HCT116 (cell line): Measurements from ENCODE around the gene TET3. TPM values are rescaled to one million over a fixed set of nuclear protein-coding genes. Genes with fewer than 3 reads are reported as not detected.

Experiments used
- ATAC-seq: fragments of 200-7000 bp; cut with Tn5 transposase; 2 replicates; pipeline ENCODE4 v1.9.1; 2020; ENCODE audit warnings: mild to moderate bottlenecking, moderate library complexity
- BruUV-seq: library from RNA; stranded (reverse); fragments of 400-500 nt; replicated peaks from 2 replicates; lab custom pipeline; 2021; lab: Mats Ljungman, UMichigan
- CTCF ChIA-PET: fragments of 300-600 bp; sonication (Branson Sonifier 250); formaldehyde crosslinking; loops from one replicate; lab custom pipeline; 2021; ENCODE audit warnings: antibody characterized with exemption; lab: Charles Lee
- POLR2A ChIA-PET: fragments of 300-600, 350-600 bp; sonication (Branson Sonifier 250); formaldehyde crosslinking; loops from one replicate; lab custom pipeline; 2021; ENCODE audit warnings: antibody characterized with exemption; lab: Charles Lee
- RAD21 ChIA-PET, 2 experiments: fragments of 300-600 bp; sonication (Branson Sonifier 250); formaldehyde crosslinking; loops; one replicate each; lab custom pipeline; 2023; ENCODE audit warnings: low total read pairs in 2 of 2; ENCODE audit not compliant: uncharacterized antibody in 2 of 2, unreplicated experiment in 2 of 2, low non-redundant PET in 1 of 2; lab: Charles Lee
- DNase-seq: peaks from one replicate; pipeline ENCODE4 v3.0.0-alpha.2; 2010; ENCODE audit warnings: low read depth, low spot score
- H2AFZ ChIP-seq: fragments of 200-600 bp; shearing (Covaris generic), sonication (generic); 2 replicates; pipeline ENCODE4 v1.6.1; 2017; ENCODE audit warnings: low read depth, mixed run types, mixed read lengths, antibody characterized with exemption, low read length; ENCODE audit not compliant: poor library complexity, severe bottlenecking
- H3K27ac ChIP-seq: 2 replicates; pipeline ENCODE4 v1.5.1; 2012; ENCODE audit warnings: low read depth, low read length
- H3K27me3 ChIP-seq: fragments of 200-600 bp; sonication (generic); 2 replicates; pipeline ENCODE4 v1.6.1; 2016; ENCODE audit warnings: mixed run types, low read length, mixed read lengths; ENCODE audit not compliant: insufficient read depth
- H3K36me3 ChIP-seq, 2 experiments: fragments of 200-500 bp in 1 of 2; fragments of 200-600 bp in 1 of 2; sonication (Bioruptor generic) in 1 of 2; sonication (generic) in 1 of 2; 2 replicates each; pipeline versions ENCODE4 v1.5.1 to v1.6.1; 2014 to 2016; ENCODE audit warnings: low read length in 2 of 2, inconsistent platforms in 1 of 2, mixed read lengths in 1 of 2, mixed run types in 1 of 2; ENCODE audit not compliant: insufficient read depth in 2 of 2, control insufficient read depth in 1 of 2
- H3K4me1 ChIP-seq, 2 experiments: fragments of 200-600 bp in 1 of 2; sonication (generic) in 1 of 2; 2 replicates each; pipeline versions ENCODE4 v1.5.1 to v1.6.1; 2012 to 2017; ENCODE audit warnings: low read length in 2 of 2, inconsistent platforms in 1 of 2, mild to moderate bottlenecking in 1 of 2, mixed read lengths in 1 of 2, mixed run types in 1 of 2, moderate library complexity in 1 of 2; ENCODE audit not compliant: insufficient read depth in 2 of 2, control insufficient read depth in 1 of 2
- H3K4me2 ChIP-seq: fragments of 200-600 bp; sonication (generic); 2 replicates; pipeline ENCODE4 v1.6.1; 2017; ENCODE audit warnings: mixed run types, low read length, mixed read lengths
- H3K4me3 ChIP-seq, 2 experiments: fragments of 200-600 bp in 1 of 2; sonication (generic) in 1 of 2; replicated peaks in 1 of 2; 2 replicates each; pipeline ENCODE4 v1.5.1; 2011 to 2016; ENCODE audit warnings: low read length in 2 of 2, control low read depth in 1 of 2, low read depth in 1 of 2, mild to moderate bottlenecking in 1 of 2, mixed read lengths in 1 of 2, mixed run types in 1 of 2
- H3K79me2 ChIP-seq: fragments of 200-600 bp; sonication (generic); 2 replicates; pipeline ENCODE4 v1.6.1; 2017; ENCODE audit warnings: mild to moderate bottlenecking, mixed run types, low read length, moderate library complexity, mixed read lengths; ENCODE audit not compliant: insufficient read depth
- H3K9ac ChIP-seq: fragments of 200-600 bp; sonication (generic); 2 replicates; pipeline ENCODE4 v1.6.1; 2016; ENCODE audit warnings: low read length, mixed read lengths
- H3K9me2 ChIP-seq: fragments of 200-600 bp; sonication (generic), shearing (Covaris generic); 2 replicates; pipeline ENCODE4 v1.6.1; 2017; ENCODE audit warnings: mixed run types, mild to moderate bottlenecking, moderate library complexity; ENCODE audit not compliant: insufficient read depth
- H3K9me3 ChIP-seq, 2 experiments: fragments of 200-500 bp in 1 of 2; fragments of 200-600 bp in 1 of 2; sonication (Bioruptor generic) in 1 of 2; sonication (generic) in 1 of 2; 2 replicates each; pipeline ENCODE4 v1.6.1; 2014 to 2017; ENCODE audit warnings: low read length in 2 of 2, mixed read lengths in 2 of 2, inconsistent platforms in 1 of 2, low read depth in 1 of 2, mild to moderate bottlenecking in 1 of 2, mixed run types in 1 of 2, moderate library complexity in 1 of 2; ENCODE audit not compliant: control insufficient read depth in 1 of 2, insufficient read depth in 1 of 2
- H4K20me1 ChIP-seq: fragments of 200-600 bp; sonication (generic), shearing (Covaris generic); 2 replicates; pipeline ENCODE4 v1.6.1; 2017; ENCODE audit warnings: mixed run types, mild to moderate bottlenecking, moderate library complexity; ENCODE audit not compliant: insufficient read depth
- CBX3 ChIP-seq: IDR thresholded peaks from 2 replicates; pipeline ENCODE4 v1.6.1; 2012; ENCODE audit warnings: low read depth
- CEBPB ChIP-seq: IDR thresholded peaks from 2 replicates; pipeline ENCODE4 v1.6.1; 2012; ENCODE audit warnings: low read depth
- EGR1 ChIP-seq: IDR thresholded peaks from 2 replicates; pipeline ENCODE4 v1.6.1; 2012; ENCODE audit warnings: low read depth
- ELF1 ChIP-seq: IDR thresholded peaks from 2 replicates; pipeline ENCODE4 v1.6.1; 2012; ENCODE audit warnings: low read depth, borderline replicate concordance
- EZH2phosphoT487 ChIP-seq: fragments of 200-600 bp; IDR thresholded peaks from 2 replicates; pipeline ENCODE4 v1.6.1; 2018; ENCODE audit warnings: antibody characterized with exemption, borderline replicate concordance
- FOSL1 ChIP-seq: IDR thresholded peaks from 2 replicates; pipeline ENCODE4 v1.6.1; 2012; ENCODE audit warnings: low read depth
- JUND ChIP-seq: IDR thresholded peaks from 2 replicates; pipeline ENCODE4 v1.6.1; 2012
- POLR2A ChIP-seq: IDR thresholded peaks from 2 replicates; pipeline ENCODE4 v1.7.0; 2011; ENCODE audit warnings: borderline replicate concordance; ENCODE audit not compliant: insufficient read depth, insufficient read length; ENCODE audit errors: extremely low read depth
- POLR2AphosphoS5 ChIP-seq: IDR thresholded peaks from 2 replicates; pipeline ENCODE4 v1.6.1; 2011; ENCODE audit warnings: mild to moderate bottlenecking, low read depth, low read length, moderate library complexity
- RAD21 ChIP-seq: IDR thresholded peaks from 2 replicates; pipeline ENCODE4 v1.6.1; 2012; ENCODE audit warnings: low read depth, mild to moderate bottlenecking
- SIN3A ChIP-seq: IDR thresholded peaks from 2 replicates; pipeline ENCODE4 v1.6.1; 2012; ENCODE audit warnings: low read depth
- TCF7L2 ChIP-seq: IDR thresholded peaks from 2 replicates; pipeline ENCODE4 v1.7.0; 2011; ENCODE audit warnings: borderline replicate concordance, inconsistent platforms; ENCODE audit not compliant: insufficient read depth, insufficient read length; ENCODE audit errors: extremely low read depth
- ZFX ChIP-seq: fragments of 450-650 bp; IDR thresholded peaks from 2 replicates; pipeline ENCODE4 v1.6.1; 2017
- ZNF274 ChIP-seq: fragments of 200-500 bp; sonication (Bioruptor generic); IDR thresholded peaks from 2 replicates; pipeline ENCODE4 v1.6.1; 2014; ENCODE audit warnings: mild to moderate bottlenecking, low read depth, low read length, inconsistent platforms
- intact Hi-C: fragments of 100-400 bp; cut with micrococcal nuclease; formaldehyde crosslinking; loops from 2 replicates; pipeline ENCODE4 v1.10.0; 2022
- total RNA-seq: library from RNA; stranded (reverse); gene quantifications from one replicate; pipeline ENCODE4 v1.2.1, GENCODE V29; 2021; ENCODE audit not compliant: unreplicated experiment
- TF ChIP-seq, protein P1 (sequence below): IDR thresholded peaks from 2 replicates; pipeline ENCODE4 v1.6.1; 2012; ENCODE audit warnings: low read depth
- TF ChIP-seq, protein P2 (sequence below): IDR thresholded peaks from 2 replicates; pipeline ENCODE4 v1.6.1; 2011; ENCODE audit warnings: mild to moderate bottlenecking, low read length, moderate library complexity; ENCODE audit not compliant: insufficient replicate concordance; ENCODE audit errors: extremely low read depth
- TF ChIP-seq, protein P3 (sequence below), 3 experiments: fragments of 200-600 bp in 1 of 3; sonication (generic) in 1 of 3; IDR thresholded peaks in 2 of 3; conservative IDR thresholded peaks in 1 of 3; 2 replicates each; pipeline ENCODE4 v1.5.1; 2012 to 2017; ENCODE audit warnings: low read depth in 2 of 3, low read length in 2 of 3, antibody characterized with exemption in 1 of 3, borderline replicate concordance in 1 of 3, control low read depth in 1 of 3, mild to moderate bottlenecking in 1 of 3, mixed read lengths in 1 of 3, mixed run types in 1 of 3, moderate library complexity in 1 of 3; ENCODE audit not compliant: insufficient read depth in 1 of 3
- TF ChIP-seq, protein P4 (sequence below): IDR thresholded peaks from 2 replicates; pipeline ENCODE4 v1.6.1; 2012

Gene TET3
- total RNA-seq, 1 experiment from 2014 or later = 15.4 TPM

DNA sequence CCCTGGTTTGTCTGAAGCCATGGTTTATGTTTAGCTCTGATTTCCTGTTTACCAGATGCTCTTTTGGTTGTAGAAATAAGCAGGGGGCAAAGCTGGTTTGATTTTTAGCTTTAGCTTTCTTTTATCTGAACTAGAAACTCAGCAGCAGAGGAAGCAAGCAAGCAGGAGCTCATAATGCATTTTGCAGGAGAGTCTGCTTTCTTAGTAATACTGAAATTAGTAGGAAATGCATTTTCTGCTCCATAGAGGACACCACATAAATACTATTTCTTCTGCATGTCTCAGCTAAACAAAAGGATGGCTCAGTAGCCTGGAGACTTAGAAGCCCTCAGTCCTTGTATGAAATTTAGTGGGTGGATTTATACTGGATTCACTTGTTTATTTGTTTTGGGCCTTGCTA lies 34.9 kb upstream of the TET3 start:
- Histone ChIP-seq H3K36me3 (peaks cover 49 to 57% of the 10 kb centered on the region in 2 experiments), H3K4me2 (no peak overlapping the region), H4K20me1 (0 out of 2 replicates have a peak, but pooled peaks cover 4% of the 10 kb centered on the region), H3K4me3 (no peak overlapping the region), H3K9ac (no peak overlapping the region), H3K27me3 (no peaks in the 10 kb centered on the region), H3K79me2 (peaks cover 78% of the 10 kb centered on the region), H3K4me1 (no peaks in the 10 kb centered on the region), H3K27ac (no peak overlapping the region), H3K9me3 (no peaks in the 10 kb centered on the region), H2AFZ (no peak overlapping the region), H3K9me2 (no peaks in the 10 kb centered on the region)
- RAD21 ChIA-PET = interaction anchor here in 1 of 2 experiments (0.6 kb wide), 1 partner anchor 44 kb away, joined by 3 read pairs; no protein-coding TSS in a partner anchor
- TF ChIP-seq RAD21 = no peak
- no peak for TF ChIP-seq SIN3A
- no peak for TF ChIP-seq EZH2phosphoT487
- TF ChIP-seq FOSL1 = no peak
- TF ChIP-seq, protein P1, sequence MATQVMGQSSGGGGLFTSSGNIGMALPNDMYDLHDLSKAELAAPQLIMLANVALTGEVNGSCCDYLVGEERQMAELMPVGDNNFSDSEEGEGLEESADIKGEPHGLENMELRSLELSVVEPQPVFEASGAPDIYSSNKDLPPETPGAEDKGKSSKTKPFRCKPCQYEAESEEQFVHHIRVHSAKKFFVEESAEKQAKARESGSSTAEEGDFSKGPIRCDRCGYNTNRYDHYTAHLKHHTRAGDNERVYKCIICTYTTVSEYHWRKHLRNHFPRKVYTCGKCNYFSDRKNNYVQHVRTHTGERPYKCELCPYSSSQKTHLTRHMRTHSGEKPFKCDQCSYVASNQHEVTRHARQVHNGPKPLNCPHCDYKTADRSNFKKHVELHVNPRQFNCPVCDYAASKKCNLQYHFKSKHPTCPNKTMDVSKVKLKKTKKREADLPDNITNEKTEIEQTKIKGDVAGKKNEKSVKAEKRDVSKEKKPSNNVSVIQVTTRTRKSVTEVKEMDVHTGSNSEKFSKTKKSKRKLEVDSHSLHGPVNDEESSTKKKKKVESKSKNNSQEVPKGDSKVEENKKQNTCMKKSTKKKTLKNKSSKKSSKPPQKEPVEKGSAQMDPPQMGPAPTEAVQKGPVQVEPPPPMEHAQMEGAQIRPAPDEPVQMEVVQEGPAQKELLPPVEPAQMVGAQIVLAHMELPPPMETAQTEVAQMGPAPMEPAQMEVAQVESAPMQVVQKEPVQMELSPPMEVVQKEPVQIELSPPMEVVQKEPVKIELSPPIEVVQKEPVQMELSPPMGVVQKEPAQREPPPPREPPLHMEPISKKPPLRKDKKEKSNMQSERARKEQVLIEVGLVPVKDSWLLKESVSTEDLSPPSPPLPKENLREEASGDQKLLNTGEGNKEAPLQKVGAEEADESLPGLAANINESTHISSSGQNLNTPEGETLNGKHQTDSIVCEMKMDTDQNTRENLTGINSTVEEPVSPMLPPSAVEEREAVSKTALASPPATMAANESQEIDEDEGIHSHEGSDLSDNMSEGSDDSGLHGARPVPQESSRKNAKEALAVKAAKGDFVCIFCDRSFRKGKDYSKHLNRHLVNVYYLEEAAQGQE = no peak
- no peak for TF ChIP-seq ZNF274
- TF ChIP-seq ELF1 = no peak
- TF ChIP-seq JUND = no peak
- TF ChIP-seq CEBPB = no peak
- no peak for TF ChIP-seq POLR2A
- TF ChIP-seq, protein P2, sequence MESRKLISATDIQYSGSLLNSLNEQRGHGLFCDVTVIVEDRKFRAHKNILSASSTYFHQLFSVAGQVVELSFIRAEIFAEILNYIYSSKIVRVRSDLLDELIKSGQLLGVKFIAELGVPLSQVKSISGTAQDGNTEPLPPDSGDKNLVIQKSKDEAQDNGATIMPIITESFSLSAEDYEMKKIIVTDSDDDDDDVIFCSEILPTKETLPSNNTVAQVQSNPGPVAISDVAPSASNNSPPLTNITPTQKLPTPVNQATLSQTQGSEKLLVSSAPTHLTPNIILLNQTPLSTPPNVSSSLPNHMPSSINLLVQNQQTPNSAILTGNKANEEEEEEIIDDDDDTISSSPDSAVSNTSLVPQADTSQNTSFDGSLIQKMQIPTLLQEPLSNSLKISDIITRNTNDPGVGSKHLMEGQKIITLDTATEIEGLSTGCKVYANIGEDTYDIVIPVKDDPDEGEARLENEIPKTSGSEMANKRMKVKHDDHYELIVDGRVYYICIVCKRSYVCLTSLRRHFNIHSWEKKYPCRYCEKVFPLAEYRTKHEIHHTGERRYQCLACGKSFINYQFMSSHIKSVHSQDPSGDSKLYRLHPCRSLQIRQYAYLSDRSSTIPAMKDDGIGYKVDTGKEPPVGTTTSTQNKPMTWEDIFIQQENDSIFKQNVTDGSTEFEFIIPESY = no peak
- TF ChIP-seq, protein P3, sequence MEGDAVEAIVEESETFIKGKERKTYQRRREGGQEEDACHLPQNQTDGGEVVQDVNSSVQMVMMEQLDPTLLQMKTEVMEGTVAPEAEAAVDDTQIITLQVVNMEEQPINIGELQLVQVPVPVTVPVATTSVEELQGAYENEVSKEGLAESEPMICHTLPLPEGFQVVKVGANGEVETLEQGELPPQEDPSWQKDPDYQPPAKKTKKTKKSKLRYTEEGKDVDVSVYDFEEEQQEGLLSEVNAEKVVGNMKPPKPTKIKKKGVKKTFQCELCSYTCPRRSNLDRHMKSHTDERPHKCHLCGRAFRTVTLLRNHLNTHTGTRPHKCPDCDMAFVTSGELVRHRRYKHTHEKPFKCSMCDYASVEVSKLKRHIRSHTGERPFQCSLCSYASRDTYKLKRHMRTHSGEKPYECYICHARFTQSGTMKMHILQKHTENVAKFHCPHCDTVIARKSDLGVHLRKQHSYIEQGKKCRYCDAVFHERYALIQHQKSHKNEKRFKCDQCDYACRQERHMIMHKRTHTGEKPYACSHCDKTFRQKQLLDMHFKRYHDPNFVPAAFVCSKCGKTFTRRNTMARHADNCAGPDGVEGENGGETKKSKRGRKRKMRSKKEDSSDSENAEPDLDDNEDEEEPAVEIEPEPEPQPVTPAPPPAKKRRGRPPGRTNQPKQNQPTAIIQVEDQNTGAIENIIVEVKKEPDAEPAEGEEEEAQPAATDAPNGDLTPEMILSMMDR (IDR thresholded peaks at IDR 0.05 in 2 of 3, conservative IDR thresholded peaks at IDR 0.05 in 1 of 3; ENCODE audit: borderline replicate concordance in 1 of 3, insufficient read depth in 1 of 3, low read depth in 2 of 3, low read length in 2 of 3) = no peak
- no peak for TF ChIP-seq TCF7L2
- TF ChIP-seq EGR1 = no peak
- TF ChIP-seq ZFX = no peak
- TF ChIP-seq, protein P4, sequence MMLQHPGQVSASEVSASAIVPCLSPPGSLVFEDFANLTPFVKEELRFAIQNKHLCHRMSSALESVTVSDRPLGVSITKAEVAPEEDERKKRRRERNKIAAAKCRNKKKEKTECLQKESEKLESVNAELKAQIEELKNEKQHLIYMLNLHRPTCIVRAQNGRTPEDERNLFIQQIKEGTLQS = no peak
- no peak for TF ChIP-seq CBX3
- no peak for TF ChIP-seq POLR2AphosphoS5
- intact Hi-C loops = no loop called here
- DNase-seq = no peak
- BruUV-seq = no TSS peak
- POLR2A ChIA-PET = no interaction called here
- ATAC-seq = no peak
- CTCF ChIA-PET = interaction anchor here (1.4 kb wide), 1 partner anchor 202 kb away, joined by 4 read pairs; no protein-coding TSS in a partner anchor
